Brain microvascular endothelial cell (primary cell): Measurements from ENCODE around the gene LRRC46.

ENCODE experiments used
- DNase-seq: peaks from one replicate; pipeline ENCODE4 v3.0.0-alpha.2; 2020
- H3K27ac ChIP-seq: fragments of 250-450 bp; sonication (Bioruptor Pico); 2 replicates; pipeline ENCODE4 v1.5.1; 2020; ENCODE audit warnings: mild to moderate bottlenecking, moderate library complexity
- H3K27me3 ChIP-seq: fragments of 250-450 bp; sonication (Bioruptor Pico); replicated peaks from 2 replicates; pipeline ENCODE4 v1.5.1; 2020; ENCODE audit warnings: mild to moderate bottlenecking
- H3K36me3 ChIP-seq: fragments of 250-450 bp; sonication (Bioruptor Pico); replicated peaks from 2 replicates; pipeline ENCODE4 v1.5.1; 2020; ENCODE audit warnings: mild to moderate bottlenecking
- H3K4me3 ChIP-seq: 2 replicates; pipeline ENCODE4 v1.5.1; 2011; ENCODE audit warnings: low read depth, mild to moderate bottlenecking, control low read depth, low read length, moderate library complexity
- CTCF ChIP-seq: IDR thresholded peaks from 2 replicates; pipeline ENCODE4 v1.5.1; 2011; ENCODE audit warnings: low read depth, mild to moderate bottlenecking, moderate library complexity, low read length, control low read depth, inconsistent platforms; ENCODE audit errors: missing control alignments
- in situ Hi-C: cut with HindIII; loops from 2 replicates; pipeline ENCODE4 v1.10.0; 2017; ENCODE audit warnings: low sequenced_read_pairs, low pct_ligation_motif_present

Gene LRRC46

GRCh38 chr17:47792979-47793378 lies 38.5 kb upstream of the LRRC46 start:
- Histone ChIP-seq H3K36me3 (no peaks in the 10 kb centered on the region), H3K27me3 (peaks cover 47% of the 10 kb centered on the region), H3K4me3 (no peak overlapping the region), H3K27ac (no peak overlapping the region)
- in situ Hi-C loops: no loop called here
- TF ChIP-seq CTCF: no peak
- DNase-seq: no peak

- H3K27ac ChIP-seq: no peak overlapping the region
- DNase-seq: no peak
- no peak for TF ChIP-seq CTCF
- no peaks in the 10 kb centered on the region for H3K36me3 ChIP-seq
- H3K27me3 ChIP-seq: peaks cover 16% of the 10 kb centered on the region
- in situ Hi-C loops: no loop called here
- no peak overlapping the region for H3K4me3 ChIP-seq
Observed at GRCh38 chr17:47797797-47798196, 33.7 kb upstream of the LRRC46 start.

GRCh38 chr17:47800686-47801085 lies 30.8 kb upstream of the LRRC46 start:
- no peak for DNase-seq
- peaks cover 9% of the 10 kb centered on the region for H3K27me3 ChIP-seq
- no peak for TF ChIP-seq CTCF
- H3K27ac ChIP-seq: no peak overlapping the region
- H3K36me3 ChIP-seq: no peaks in the 10 kb centered on the region
- H3K4me3 ChIP-seq: no peak overlapping the region
- in situ Hi-C loops: no loop called here

- H3K4me3 ChIP-seq: no peak overlapping the region
- no peak for TF ChIP-seq CTCF
- no peak for DNase-seq
- peaks cover 9% of the 10 kb centered on the region for H3K27me3 ChIP-seq
- in situ Hi-C loops: no loop called here
- no peaks in the 10 kb centered on the region for H3K36me3 ChIP-seq
- no peak overlapping the region for H3K27ac ChIP-seq
Observed at GRCh38 chr17:47801176-47801765, 30.2 kb upstream of the LRRC46 start.

- peaks cover 1% of the 10 kb centered on the region for H3K36me3 ChIP-seq
- no peak for DNase-seq
- H3K27ac ChIP-seq: no peak overlapping the region
- in situ Hi-C loops: no loop called here
- H3K4me3 ChIP-seq: no peak overlapping the region
- no peak for TF ChIP-seq CTCF
- H3K27me3 ChIP-seq: peaks cover 9% of the 10 kb centered on the region
Observed at GRCh38 chr17:47801906-47802305, 29.6 kb upstream of the LRRC46 start.
